Adrenal gland (tissue), 19 donors: ENCODE results near the gene SLC35G2. TPM values are rescaled to one million over a fixed set of nuclear protein-coding genes. Genes with fewer than 3 reads are reported as not detected.
A peak's percentile ranks its signal among the peaks of the same experiment; 100 is the strongest.

Experiments used
- DNase-seq, 7 donors: peaks; one replicate each; pipeline ENCODE4 v3.0.0-alpha.2; 2019 to 2020
- H3K27ac ChIP-seq, 5 donors: fragments of 200-600 bp; sonication (generic) in 4 of 5; 1 replicate in 3 of 5; 2 replicates in 2 of 5; pipeline versions ENCODE4 v1.5.1 to v1.8.0; 2016 to 2020; ENCODE audit warnings: mild to moderate bottlenecking in 1 of 5
- H3K27me3 ChIP-seq: fragments of 200-600 bp; 2 replicates; pipeline ENCODE4 v1.8.0; 2021
- H3K36me3 ChIP-seq, 2 donors: fragments of 200-600 bp; replicated peaks in 1 of 2; 1 replicate in 1 of 2; 2 replicates in 1 of 2; pipeline versions ENCODE4 v1.5.1 to v1.8.0; 2018 to 2022
- H3K4me1 ChIP-seq, 2 donors: fragments of 200-600 bp; replicated peaks in 1 of 2; 1 replicate in 1 of 2; 2 replicates in 1 of 2; pipeline versions ENCODE4 v1.5.1 to v1.8.0; 2018 to 2021
- H3K4me3 ChIP-seq, 4 donors: fragments of 200-600 bp; sonication (generic) in 3 of 4; one replicate each; pipeline ENCODE4 v1.5.1; 2016 to 2018
- H3K9me3 ChIP-seq, 3 donors: fragments of 200-600 bp; sonication (generic) in 1 of 3; replicated peaks in 1 of 3; 1 replicate in 2 of 3; 2 replicates in 1 of 3; pipeline versions ENCODE4 v1.5.1 to v1.8.0; 2016 to 2021
- POLR2A ChIP-seq, 2 donors: fragments of 450-650 bp; IDR thresholded peaks; one replicate each; pipeline ENCODE4 v1.6.1; 2017; ENCODE audit warnings: antibody characterized with exemption in 2 of 2, mild to moderate bottlenecking in 2 of 2, moderate library complexity in 1 of 2
- WGBS, 4 donors: extraction: QIAGEN DNeasy Blood & Tissue Kit in 2 of 4; methylation state at CpG; one replicate each; pipeline versions ENCODE4 v1.1.5 to v1.1.7; 2013 to 2017; 5-methylcytosine and 5-hydroxymethylcytosine counted together
- intact Hi-C, 2 donors: fragments of 100-400 bp; cut with DNase I; formaldehyde crosslinking; loops; one replicate each; pipeline versions ENCODE4 v1.14.1 to v1.15.0; 2022 to 2023
- long read RNA-seq, 10 donors: library from polyadenylated mRNA in 3 of 10; unstranded in 2 of 10; stranded (forward) in 1 of 10; transcript quantifications; one replicate each; pipeline ENCODE4 v2.0.0 and lab custom pipeline, GENCODE V29; 2021 to 2026
- polyA plus RNA-seq, 3 donors: library from polyadenylated mRNA; stranded (reverse); fragments of 200-250 nt in 2 of 3; fragments of 350-450 nt in 1 of 3; fragmentation: Illumina TruSeq in 1 of 3; extraction: RNeasy Lipid Tissue Mini Kit (QIAGEN cat#74804) in 1 of 3; gene quantifications; one replicate each; pipeline ENCODE4 v1.2.3, GENCODE V29; 2013 to 2014
- total RNA-seq, 9 donors: library from RNA; depleted of rRNA in 4 of 9; stranded (reverse); fragments of >200 nt in 4 of 9; fragments of 120-200 nt in 1 of 9; fragmentation: NEBNext Ultra II Directional in 1 of 9; extraction: Animal tissue kit (Norgen Biotek cat#: 25700) in 1 of 9; gene quantifications; one replicate each; pipeline versions ENCODE4 v1.1.0 to v1.2.4, GENCODE V29; 2013 to 2023
- TF ChIP-seq, protein P1 (sequence below), 6 experiments: fragments of 450-650 bp in 4 of 6; fragments of 200-600 bp in 2 of 6; sonication (generic) in 1 of 6; IDR thresholded peaks; 1 replicate in 5 of 6; 2 replicates in 1 of 6; pipeline versions ENCODE4 v1.5.1 to v1.8.0; 2016 to 2021; ENCODE audit warnings: antibody characterized with exemption in 6 of 6, mild to moderate bottlenecking in 2 of 6, moderate library complexity in 1 of 6
- donor health status: healthy with polysubstance abuse.
- donor health status: Bipolar disorder and iron deficiency.
- donor health status: DM: yes; HTN: yes; CAD: no.
- donor health status: DM: no; HTN: no; CAD: no.
- donor health status: DM: no; HTN: no; CAD: no.
- donor health status: DM: yes; HTN: yes; CAD: no.

SLC35G2 gene
- total RNA-seq (10 to 100 TPM in 8 of 9 donors, 1 to 10 TPM in 1; 8.4 to 35.9 (median 17.1) TPM), polyA plus RNA-seq (10 to 100 TPM in 2 of 3 donors, 1 to 10 TPM in 1; 6.4 to 38.0 (median 16.9) TPM)
- long read RNA-seq, donor 1, transcript SLC35G2-201 (2 exons, 1,577 nt) = major isoform, 14 of 17 reads
- long read RNA-seq, donor 1, partial matches to known transcripts = 0 of 17 reads
- long read RNA-seq, donor 1, other reads (novel, unspliced or antisense) = 0 of 17 reads
- long read RNA-seq, donor 2, transcript SLC35G2-202 (2 exons, 2,060 nt) = major isoform, 7 of 11 reads
- long read RNA-seq, donor 2, partial matches to known transcripts = 0 of 11 reads
- long read RNA-seq, donor 2, other reads (novel, unspliced or antisense) = 0 of 11 reads
- long read RNA-seq, donor 3, transcript SLC35G2-202 (2 exons, 2,060 nt) = major isoform, 8 of 32 reads
- long read RNA-seq, donor 3, transcript SLC35G2-201 (2 exons, 1,577 nt) = major isoform, 8 of 32 reads
- long read RNA-seq, donor 3, partial matches to known transcripts = 16 of 32 reads
- long read RNA-seq, donor 3, other reads (novel, unspliced or antisense) = 0 of 32 reads
- long read RNA-seq, donor 4, transcript SLC35G2-201 (2 exons, 1,577 nt) = major isoform, 8 of 11 reads
- long read RNA-seq, donor 4, partial matches to known transcripts = 0 of 11 reads
- long read RNA-seq, donor 4, other reads (novel, unspliced or antisense) = 0 of 11 reads
- long read RNA-seq, donor 5, transcript SLC35G2-202 (2 exons, 2,060 nt) = major isoform, 24 of 47 reads
- long read RNA-seq, donor 5, transcript SLC35G2-201 (2 exons, 1,577 nt) = minor isoform, 15 of 47 reads
- long read RNA-seq, donor 5, partial matches to known transcripts = 0 of 47 reads
- long read RNA-seq, donor 5, other reads (novel, unspliced or antisense) = 8 of 47 reads
- long read RNA-seq, donor 6, transcript SLC35G2-201 (2 exons, 1,577 nt) = major isoform, 5 of 13 reads
- long read RNA-seq, donor 6, partial matches to known transcripts = 0 of 13 reads
- long read RNA-seq, donor 6, other reads (novel, unspliced or antisense) = 4 of 13 reads
- long read RNA-seq, donor 7, transcript SLC35G2-201 (2 exons, 1,577 nt) = major isoform, 7 of 10 reads
- long read RNA-seq, donor 7, partial matches to known transcripts = 0 of 10 reads
- long read RNA-seq, donor 7, other reads (novel, unspliced or antisense) = 0 of 10 reads
- long read RNA-seq, donor 8, transcript SLC35G2-201 (2 exons, 1,577 nt) = major isoform, 8 of 16 reads
- long read RNA-seq, donor 8, partial matches to known transcripts = 5 of 16 reads
- long read RNA-seq, donor 8, other reads (novel, unspliced or antisense) = 0 of 16 reads
- long read RNA-seq, donor 9, partial matches to known transcripts = 0 of 7 reads
- long read RNA-seq, donor 9, other reads (novel, unspliced or antisense) = 0 of 7 reads
- long read RNA-seq, donor 10, partial matches to known transcripts = 6 of 11 reads
- long read RNA-seq, donor 10, other reads (novel, unspliced or antisense) = 0 of 11 reads

DNA sequence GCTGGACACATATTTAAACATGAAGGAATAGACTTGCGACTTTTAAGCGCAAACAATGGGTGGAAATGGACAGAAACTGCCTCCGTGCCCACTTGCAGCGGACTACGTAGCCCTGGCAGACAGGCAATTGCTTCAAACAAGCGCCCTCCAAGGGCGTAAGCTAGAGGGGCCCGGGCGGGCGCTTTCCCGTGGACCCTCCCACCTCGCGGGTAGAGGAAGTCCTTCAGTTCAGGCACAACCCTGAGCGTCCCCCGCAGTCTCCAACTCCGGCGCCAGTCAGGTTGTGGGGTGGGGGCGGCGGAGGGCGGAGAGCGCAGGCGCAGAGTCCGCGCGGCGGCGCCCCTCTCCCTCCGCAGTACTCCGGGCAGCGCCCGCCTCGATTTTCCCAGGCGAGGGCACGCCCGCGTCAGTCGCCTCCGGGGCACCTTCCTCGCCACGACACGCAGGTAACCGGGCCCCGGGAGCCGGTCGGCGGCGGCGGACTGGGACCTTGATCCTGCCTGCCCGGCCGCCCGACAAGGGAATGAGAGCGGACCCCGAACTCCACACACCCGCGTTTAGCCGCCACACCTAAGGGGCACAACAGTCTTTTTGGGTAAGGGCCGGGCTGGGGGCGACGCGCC, at the start of gene SLC35G2:
SLC35G2 (plus strand) TSS at position 358 of the 623 bp plus-strand sequence. CDS start 35,335 bp downstream, outside the sequence.
- intact Hi-C loops = no loop called here
- peak within 1 kb of the TSS; percentile 88 to 99 (median 91) for H3K27ac ChIP-seq
- peak; percentile 65 to 82 (median 70) for DNase-seq

DNA sequence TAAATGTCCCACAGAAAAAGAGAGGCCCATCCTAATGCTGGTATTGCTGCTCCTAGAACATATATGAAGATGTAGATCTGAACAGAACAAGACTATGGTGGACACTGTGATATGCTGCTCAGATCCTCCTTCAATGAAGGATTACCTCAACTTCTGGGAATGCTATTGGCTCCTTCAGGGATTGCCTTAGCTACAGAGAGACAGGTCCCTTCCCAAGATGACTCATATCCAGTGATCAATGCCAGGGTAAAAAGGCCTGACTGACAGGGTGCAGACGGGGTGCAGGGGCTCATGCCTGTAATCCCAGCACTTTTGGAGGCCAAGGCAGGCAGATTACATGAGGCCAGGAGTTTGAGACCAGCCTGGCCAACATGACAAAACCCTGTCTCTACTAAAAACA, 46.2 kb upstream of the SLC35G2 start:
- Histone ChIP-seq H3K4me3 (no peak overlapping the region), H3K4me1 (no peaks in the 10 kb centered on the region), H3K27me3 (no peaks in the 10 kb centered on the region), H3K27ac (no peak overlapping the region), H3K36me3 (no peaks in the 10 kb centered on the region), H3K9me3 (no peaks in the 10 kb centered on the region)
- TF ChIP-seq, protein P1, sequence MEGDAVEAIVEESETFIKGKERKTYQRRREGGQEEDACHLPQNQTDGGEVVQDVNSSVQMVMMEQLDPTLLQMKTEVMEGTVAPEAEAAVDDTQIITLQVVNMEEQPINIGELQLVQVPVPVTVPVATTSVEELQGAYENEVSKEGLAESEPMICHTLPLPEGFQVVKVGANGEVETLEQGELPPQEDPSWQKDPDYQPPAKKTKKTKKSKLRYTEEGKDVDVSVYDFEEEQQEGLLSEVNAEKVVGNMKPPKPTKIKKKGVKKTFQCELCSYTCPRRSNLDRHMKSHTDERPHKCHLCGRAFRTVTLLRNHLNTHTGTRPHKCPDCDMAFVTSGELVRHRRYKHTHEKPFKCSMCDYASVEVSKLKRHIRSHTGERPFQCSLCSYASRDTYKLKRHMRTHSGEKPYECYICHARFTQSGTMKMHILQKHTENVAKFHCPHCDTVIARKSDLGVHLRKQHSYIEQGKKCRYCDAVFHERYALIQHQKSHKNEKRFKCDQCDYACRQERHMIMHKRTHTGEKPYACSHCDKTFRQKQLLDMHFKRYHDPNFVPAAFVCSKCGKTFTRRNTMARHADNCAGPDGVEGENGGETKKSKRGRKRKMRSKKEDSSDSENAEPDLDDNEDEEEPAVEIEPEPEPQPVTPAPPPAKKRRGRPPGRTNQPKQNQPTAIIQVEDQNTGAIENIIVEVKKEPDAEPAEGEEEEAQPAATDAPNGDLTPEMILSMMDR (IDR thresholded peaks at IDR 0.05) = no peak
- no peak for TF ChIP-seq POLR2A (IDR thresholded peaks at IDR 0.05)
- DNase-seq = no peak
- 39 to 78% (median 57%) methylated on average over 1 of the region's 1 CpG for WGBS, 4 donors
- intact Hi-C loops = no loop called here

More for the DNA sequence above, at the start of gene SLC35G2:
- Histone ChIP-seq H3K4me1 (peaks cover 0 to 22% of the 10 kb centered on the region in 2 donors), H3K4me3 (peak within 1 kb of the TSS; percentile 46 to 80 (median 60)), H3K36me3 (no peaks in the 10 kb centered on the region), H3K9me3 (no peaks in the 10 kb centered on the region), H3K27me3 (no peaks in the 10 kb centered on the region)
- peak; percentile 32 to 64 for TF ChIP-seq POLR2A (IDR thresholded peaks at IDR 0.05)
- TF ChIP-seq, protein P1 (IDR thresholded peaks at IDR 0.05) = no peak
- 0 to 8% (median 0%) methylated on average over 4 to 60 of the region's 60 CpGs; no CpG with 5 or more reads in 1 of the 4 donors for WGBS, 4 donors

DNA sequence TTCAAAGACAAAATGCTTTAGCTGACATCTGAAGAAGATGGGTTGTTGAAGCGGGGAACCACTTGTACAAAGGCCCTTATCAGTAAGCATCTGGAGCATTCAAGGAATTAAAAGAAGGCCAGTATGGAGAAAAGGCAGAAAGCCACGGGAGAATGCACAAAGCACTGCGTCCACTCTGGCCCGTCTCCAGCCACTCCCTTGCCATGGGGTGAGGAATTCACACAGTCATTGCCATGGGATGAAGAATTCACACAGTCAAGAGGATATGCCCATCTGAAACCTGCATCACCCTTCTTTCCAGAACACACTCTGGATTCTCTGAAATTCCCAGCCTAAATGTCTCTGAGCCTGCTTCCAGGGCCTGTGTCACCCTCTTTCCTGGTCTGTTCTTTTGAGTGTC, 40.1 kb upstream of the SLC35G2 start:
- TF ChIP-seq, protein P1 (IDR thresholded peaks at IDR 0.05) = no peak
- TF ChIP-seq POLR2A (IDR thresholded peaks at IDR 0.05) = no peak
- H3K4me1 ChIP-seq = no peaks in the 10 kb centered on the region
- H3K27ac ChIP-seq = no peak overlapping the region
- H3K27me3 ChIP-seq = no peaks in the 10 kb centered on the region
- no peaks in the 10 kb centered on the region for H3K36me3 ChIP-seq
- intact Hi-C loops = no loop called here
- 87 to 94% (median 88%) methylated on average over 4 of the region's 4 CpGs for WGBS, 4 donors
- H3K9me3 ChIP-seq = no peaks in the 10 kb centered on the region
- no peak overlapping the region for H3K4me3 ChIP-seq
- no peak for DNase-seq
